NT2/D1 (cell line): Measurements from ENCODE around the gene ASCC2.

Experiments
- SUZ12 ChIP-seq: IDR thresholded peaks from 2 replicates; pipeline ENCODE4 v1.6.1; 2011; ENCODE audit not compliant: insufficient read length, insufficient read depth; ENCODE audit errors: extremely low read depth
- YY1 ChIP-seq: IDR thresholded peaks from 2 replicates; pipeline ENCODE4 v1.6.1; 2011; ENCODE audit not compliant: insufficient read length, insufficient read depth
- ZNF274 ChIP-seq: IDR thresholded peaks from 2 replicates; pipeline ENCODE4 v1.6.1; 2011; ENCODE audit warnings: mild to moderate bottlenecking, low read depth, low read length

- TF ChIP-seq ZNF274 (no peak), YY1 (no peak), SUZ12 (no peak)
Measured at GRCh38 chr22:29846290-29846689, 8.2 kb upstream of the ASCC2 start.
